Endothelial cell (in vitro differentiated cells): Measurements from ENCODE around the gene ZNF423. TPM values are rescaled to one million over a fixed set of nuclear protein-coding genes. Genes with fewer than 3 reads are reported as not detected.

Experiments used
- DNase-seq: peaks from one replicate; pipeline ENCODE4 v3.0.0; 2021; ENCODE audit warnings: low spot score
- H3K27ac Mint-ChIP-seq: one replicate; pipeline ENCODE4 v1.8.0; 2021; ENCODE audit warnings: mixed read lengths, inconsistent platforms; ENCODE audit not compliant: unreplicated experiment
- H3K27me3 Mint-ChIP-seq: one replicate; pipeline ENCODE4 v1.8.0; 2021; ENCODE audit warnings: mild to moderate bottlenecking, moderate library complexity, mixed read lengths, inconsistent platforms; ENCODE audit not compliant: unreplicated experiment
- H3K36me3 Mint-ChIP-seq: one replicate; pipeline ENCODE4 v1.8.0; 2021; ENCODE audit warnings: mild to moderate bottlenecking, low read depth, mixed read lengths, inconsistent platforms; ENCODE audit not compliant: unreplicated experiment
- H3K4me1 Mint-ChIP-seq: one replicate; pipeline ENCODE4 v1.8.0; 2021; ENCODE audit warnings: mild to moderate bottlenecking, mixed read lengths, inconsistent platforms; ENCODE audit not compliant: unreplicated experiment
- H3K4me3 Mint-ChIP-seq: one replicate; pipeline ENCODE4 v1.8.0; 2021; ENCODE audit warnings: mild to moderate bottlenecking, mixed read lengths, inconsistent platforms; ENCODE audit not compliant: unreplicated experiment
- H3K9me3 Mint-ChIP-seq: one replicate; pipeline ENCODE4 v1.8.0; 2021; ENCODE audit warnings: mixed read lengths, inconsistent platforms; ENCODE audit not compliant: unreplicated experiment
- total RNA-seq: library from RNA; stranded (reverse); fragmentation: NEBNext Ultra II Directional; extraction: Animal tissue kit (Norgen Biotek cat#: 25700); gene quantifications from one replicate; pipeline ENCODE4 v1.2.1, GENCODE V29; 2021; ENCODE audit not compliant: unreplicated experiment
- TF ChIP-seq, protein P1 (sequence below): fragments of 200-600 bp; sonication (generic); IDR thresholded peaks from one replicate; pipeline ENCODE4 v1.5.0; 2021; ENCODE audit warnings: antibody characterized with exemption; ENCODE audit not compliant: unreplicated experiment

Gene ZNF423
- total RNA-seq, 1 donor from 2014 or later: 44.8 TPM

DNA sequence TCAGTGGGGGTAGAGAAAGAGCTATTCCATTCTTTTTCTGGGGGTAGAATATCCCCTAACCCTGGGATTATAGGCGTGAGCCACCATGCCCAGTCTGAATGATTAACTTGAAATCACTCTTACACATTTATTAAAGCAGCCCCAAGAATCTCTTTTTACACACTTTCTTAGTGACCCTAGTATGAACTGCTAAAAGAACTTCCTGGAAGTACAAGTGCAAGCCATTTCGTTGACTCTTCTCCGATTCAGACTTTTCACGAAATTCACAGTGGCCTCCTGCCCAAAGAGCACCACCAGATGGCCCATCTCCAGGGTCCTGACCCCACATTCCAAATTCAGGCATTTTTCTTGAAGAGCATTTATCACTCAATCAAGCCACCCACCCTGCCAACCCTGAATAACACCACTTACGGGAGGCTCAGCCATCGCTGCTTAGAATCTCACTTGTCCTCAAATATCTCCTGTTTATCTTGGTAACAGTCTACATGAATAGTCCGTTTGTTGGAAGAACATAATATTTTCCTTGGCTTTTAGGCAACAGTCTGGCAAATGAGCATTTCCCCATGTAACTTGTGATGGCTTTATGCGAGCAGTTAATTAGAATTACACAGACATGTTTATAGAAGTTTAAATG is 28.0 kb downstream of the ZNF423 start:
- Mint-ChIP-seq H3K9me3 (peaks cover 3% of the 10 kb centered on the region), H3K4me1 (peaks cover 75% of the 10 kb centered on the region), H3K36me3 (peaks cover 14% of the 10 kb centered on the region), H3K4me3 (peak overlapping the region; percentile 16), H3K27me3 (peaks cover 4% of the 10 kb centered on the region), H3K27ac (peak overlapping the region; percentile 88)
- DNase-seq: no peak
- TF ChIP-seq, protein P1, sequence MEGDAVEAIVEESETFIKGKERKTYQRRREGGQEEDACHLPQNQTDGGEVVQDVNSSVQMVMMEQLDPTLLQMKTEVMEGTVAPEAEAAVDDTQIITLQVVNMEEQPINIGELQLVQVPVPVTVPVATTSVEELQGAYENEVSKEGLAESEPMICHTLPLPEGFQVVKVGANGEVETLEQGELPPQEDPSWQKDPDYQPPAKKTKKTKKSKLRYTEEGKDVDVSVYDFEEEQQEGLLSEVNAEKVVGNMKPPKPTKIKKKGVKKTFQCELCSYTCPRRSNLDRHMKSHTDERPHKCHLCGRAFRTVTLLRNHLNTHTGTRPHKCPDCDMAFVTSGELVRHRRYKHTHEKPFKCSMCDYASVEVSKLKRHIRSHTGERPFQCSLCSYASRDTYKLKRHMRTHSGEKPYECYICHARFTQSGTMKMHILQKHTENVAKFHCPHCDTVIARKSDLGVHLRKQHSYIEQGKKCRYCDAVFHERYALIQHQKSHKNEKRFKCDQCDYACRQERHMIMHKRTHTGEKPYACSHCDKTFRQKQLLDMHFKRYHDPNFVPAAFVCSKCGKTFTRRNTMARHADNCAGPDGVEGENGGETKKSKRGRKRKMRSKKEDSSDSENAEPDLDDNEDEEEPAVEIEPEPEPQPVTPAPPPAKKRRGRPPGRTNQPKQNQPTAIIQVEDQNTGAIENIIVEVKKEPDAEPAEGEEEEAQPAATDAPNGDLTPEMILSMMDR: no peak

DNA sequence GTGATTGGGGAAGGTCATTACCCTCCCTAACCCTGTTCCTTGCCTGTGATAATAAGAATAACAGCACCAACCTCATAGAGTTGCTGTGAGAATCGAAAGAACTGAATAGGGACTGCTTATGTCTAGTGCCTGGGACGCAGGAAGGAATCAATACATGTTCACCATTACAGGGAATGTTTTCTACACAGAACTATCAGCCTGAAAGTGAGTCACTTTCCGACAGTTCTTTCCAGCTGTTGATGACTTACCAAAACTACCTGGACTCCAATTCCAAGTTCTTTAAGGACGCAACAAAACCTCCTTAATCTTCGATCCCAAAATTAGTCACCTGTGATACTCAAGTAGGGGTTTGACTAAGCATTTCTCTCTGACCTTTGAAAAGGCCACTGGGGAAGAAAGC is 29.4 kb downstream of the ZNF423 start:
- Mint-ChIP-seq H3K4me1 (peaks cover 78% of the 10 kb centered on the region), H3K36me3 (peaks cover 14% of the 10 kb centered on the region), H3K27me3 (peaks cover 4% of the 10 kb centered on the region), H3K27ac (no peak overlapping the region), H3K4me3 (no peak overlapping the region), H3K9me3 (peaks cover 3% of the 10 kb centered on the region)
- TF ChIP-seq, protein P1: no peak
- no peak for DNase-seq

DNA sequence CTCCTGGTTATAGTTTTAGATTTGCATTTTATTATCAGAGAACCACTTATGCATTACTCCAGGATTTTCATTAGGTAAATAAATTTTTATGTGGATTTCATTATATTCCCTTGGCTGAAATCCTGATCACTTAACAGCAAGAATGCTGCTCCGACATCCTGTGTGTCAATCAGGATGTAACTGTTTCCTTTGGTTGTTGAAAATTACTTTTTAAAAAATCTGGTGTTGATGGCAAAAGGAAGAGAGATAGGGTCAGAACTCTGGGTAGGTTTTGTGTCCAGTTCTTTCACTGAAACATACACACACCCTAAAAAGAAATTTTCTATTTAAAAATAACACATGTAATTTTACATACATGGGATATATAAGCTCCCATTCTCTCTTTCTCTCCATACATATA is 30.9 kb downstream of the ZNF423 start:
- Mint-ChIP-seq H3K4me1 (peaks cover 78% of the 10 kb centered on the region), H3K4me3 (peak overlapping the region; percentile 51), H3K27ac (peak overlapping the region; percentile 99), H3K9me3 (peaks cover 3% of the 10 kb centered on the region), H3K36me3 (peaks cover 9% of the 10 kb centered on the region), H3K27me3 (peaks cover 4% of the 10 kb centered on the region)
- TF ChIP-seq, protein P1: no peak
- no peak for DNase-seq

DNA sequence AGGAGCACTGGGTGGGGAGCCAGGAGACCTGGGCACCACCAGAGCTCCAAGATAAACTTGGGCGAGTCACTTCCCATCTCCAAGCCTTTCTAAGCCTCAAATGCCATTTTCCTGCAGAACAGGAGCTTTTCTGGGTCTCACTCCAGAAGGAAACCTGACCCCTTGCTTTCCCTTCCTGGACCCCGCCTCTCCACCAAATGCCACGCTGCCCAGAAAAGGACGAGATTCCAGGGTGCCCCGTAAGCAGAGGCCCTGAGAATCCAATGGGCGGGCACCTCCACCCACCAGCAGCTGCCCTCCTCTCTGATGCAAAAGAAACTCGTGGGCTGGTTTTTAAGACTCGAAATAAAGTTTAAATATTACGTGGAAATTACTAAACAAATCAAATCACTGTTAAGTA is 31.3 kb downstream of the ZNF423 start:
- Mint-ChIP-seq H3K27ac (peak overlapping the region; percentile 99), H3K9me3 (no peaks in the 10 kb centered on the region), H3K4me1 (peaks cover 82% of the 10 kb centered on the region), H3K36me3 (peaks cover 10% of the 10 kb centered on the region), H3K4me3 (peak overlapping the region; percentile 51), H3K27me3 (peaks cover 5% of the 10 kb centered on the region)
- peak; percentile 38 for DNase-seq
- TF ChIP-seq, protein P1: no peak

DNA sequence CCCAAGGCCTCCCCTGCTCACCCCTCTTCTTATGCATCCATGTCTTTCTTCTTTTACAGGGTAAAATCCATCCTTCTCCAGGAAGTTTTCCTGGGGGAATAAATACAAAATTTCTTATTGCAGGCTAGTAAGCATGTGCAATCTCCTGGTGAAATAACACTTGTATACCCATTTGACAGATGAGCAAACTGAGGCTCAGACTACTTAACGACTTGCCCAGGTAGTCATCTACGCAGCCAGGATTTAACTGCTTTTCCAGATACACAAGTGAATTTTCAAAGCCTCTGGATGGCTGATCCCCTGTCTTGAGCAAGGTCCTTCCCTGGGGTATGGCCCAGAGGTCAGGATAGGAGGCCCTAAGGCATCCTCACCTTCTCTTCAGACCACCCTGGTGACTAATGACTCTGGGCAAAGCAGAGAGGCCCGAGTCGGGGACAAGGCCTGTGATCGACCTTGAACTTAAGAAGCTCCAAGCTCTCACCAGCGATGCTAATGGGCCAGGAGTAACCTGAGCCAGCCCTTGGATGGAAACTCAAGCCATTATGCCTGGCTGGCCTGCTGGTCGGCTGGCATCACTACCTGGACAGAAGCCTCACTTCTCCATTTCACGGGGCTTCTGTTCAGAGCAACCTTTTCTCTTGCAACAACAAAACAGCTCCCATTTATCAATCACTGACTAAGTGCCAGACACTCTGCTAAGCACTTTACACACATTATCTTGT is 33.1 kb downstream of the ZNF423 start:
- Mint-ChIP-seq H3K27me3 (peaks cover 2% of the 10 kb centered on the region), H3K4me3 (no peak overlapping the region), H3K9me3 (no peaks in the 10 kb centered on the region), H3K36me3 (peaks cover 10% of the 10 kb centered on the region), H3K27ac (no peak overlapping the region), H3K4me1 (peaks cover 74% of the 10 kb centered on the region)
- no peak for DNase-seq
- TF ChIP-seq, protein P1: no peak
